ENCODE results near the gene MACIR. TPM values are rescaled to one million over a fixed set of nuclear protein-coding genes. Genes with fewer than 3 reads are reported as not detected.

Gene MACIR
- total and polyA plus RNA-seq, 9 of the 15 experiments (the other 6 are each of a cell fraction or from before 2014, with no cell fraction given): 1.4 to 11.6 (median 9.4) TPM

- Histone ChIP-seq H3K27ac (ENCODE audit: extremely low read depth, low read depth, low read length) (no peak overlapping the region), H3K4me3 (no peak overlapping the region), H3K9ac (ENCODE audit: insufficient read depth in 1 of 2, low read depth in 2 of 2, low read length in 2 of 2) (no peak overlapping the region), H3K79me2 (ENCODE audit: control insufficient read depth, insufficient read depth, low read length) (no peaks in the 10 kb centered on the region), H3K4me2 (ENCODE audit: insufficient read depth, low read length) (no peak overlapping the region), H3K9me1 (ENCODE audit: control insufficient read depth, insufficient read depth, low read length) (no peaks in the 10 kb centered on the region), H3K27me3 (ENCODE audit: control insufficient read depth in 2 of 2, insufficient read depth in 2 of 2, low read length in 2 of 2) (peaks cover 0 to 2% of the 10 kb centered on the region in 2 experiments; a peak in 1 of 5 replicates), H3K36me3 (ENCODE audit: control insufficient read depth, insufficient read depth, low read length) (no peaks in the 10 kb centered on the region), H3K4me1 (replicated peaks in 1 of 2; ENCODE audit: control insufficient read depth in 2 of 2, insufficient read depth in 2 of 2, low read length in 2 of 2) (no peaks in the 10 kb centered on the region), H3K9me3 (replicated peaks; ENCODE audit: control insufficient read depth, insufficient read depth, low read depth, low read length) (no peaks in the 10 kb centered on the region), H2AFZ (ENCODE audit: low read depth, low read length) (no peak overlapping the region), H4K20me1 (replicated peaks; ENCODE audit: control insufficient read depth, insufficient read depth, low read length) (no peaks in the 10 kb centered on the region)
- FAIRE-seq: no peak
- BruUV-seq (replicated peaks): no TSS peak
- DNase-seq (ENCODE audit: extremely low read depth in 1 of 4, low spot score in 3 of 4): no peak
- ChIA-PET CTCF (ENCODE audit: low intra/inter-chr PET ratio) (no interaction called here), POLR2A (interaction anchor here (1.5 kb wide), 1 partner anchor 11 kb away, joined by 3 read pairs; no protein-coding TSS in a partner anchor)
- WGBS (ENCODE audit: insufficient coverage, low coverage, missing lambda C conversion rate): 64% methylated on average over 1 of the region's 1 CpG
- no peak for ATAC-seq
- TF ChIP-seq ZNF583 (CRISPR knock-in tag; IDR thresholded peaks at IDR 0.05) (no peak), HOXB6 (CRISPR knock-in tag; IDR thresholded peaks at IDR 0.05; ENCODE audit: borderline replicate concordance) (no peak), U2AF1 (optimal IDR thresholded peaks at IDR 0.05; ENCODE audit: low read depth, low read length) (no peak), ZNF146 (CRISPR knock-in tag; IDR thresholded peaks at IDR 0.05; ENCODE audit: unreplicated experiment) (no peak), HLTF (IDR thresholded peaks at IDR 0.05) (no peak), XRCC4 (IDR thresholded peaks at IDR 0.05; ENCODE audit: extremely low read depth, insufficient read depth, insufficient read length) (no peak), NFE2L1 (tag; IDR thresholded peaks at IDR 0.05; ENCODE audit: borderline replicate concordance, low read depth) (no peak), LARP7 (IDR thresholded peaks at IDR 0.05) (no peak), DNMT1 (IDR thresholded peaks at IDR 0.05) (no peak), SRSF1 (IDR thresholded peaks at IDR 0.05; ENCODE audit: low read depth, low read length) (no peak), MAFF (IDR thresholded peaks at IDR 0.05; ENCODE audit: low read length) (no peak), ZNF395 (CRISPR knock-in tag; IDR thresholded peaks at IDR 0.05) (no peak), ZNF57 (CRISPR knock-in tag; IDR thresholded peaks at IDR 0.05) (no peak), SRSF9 (IDR thresholded peaks at IDR 0.05; ENCODE audit: borderline replicate concordance, low read depth, low read length) (no peak), RFX7 (CRISPR knock-in tag; IDR thresholded peaks at IDR 0.05) (no peak), KDM5B (IDR thresholded peaks at IDR 0.05; ENCODE audit: insufficient replicate concordance, low read depth, low read length) (no peak), HOMEZ (CRISPR knock-in tag; IDR thresholded peaks at IDR 0.05) (no peak), PPARD (CRISPR knock-in tag; IDR thresholded peaks at IDR 0.05) (no peak), CTCFL (IDR thresholded peaks at IDR 0.05; ENCODE audit: borderline replicate concordance, insufficient read depth, low read depth, low read length, poor library complexity, severe bottlenecking) (no peak), SRSF3 (IDR thresholded peaks at IDR 0.05; ENCODE audit: insufficient read depth, low read length) (no peak)
- in situ Hi-C loops (cut with MboI) (no loop called here), intact Hi-C loops (cut with micrococcal nuclease) (no loop called here)
Measured at GRCh38 chr5:103298117-103298516, 39.6 kb downstream of the MACIR start.
